Amniotic epithelial cell (primary cell): ENCODE results near the gene ITPR1.
A peak's percentile ranks its signal among the peaks of the same experiment; 100 is the strongest.

Experiments used
- DNase-seq: peaks from one replicate; pipeline ENCODE4 v3.0.0-alpha.2; 2010; ENCODE audit warnings: low read depth

Gene ITPR1

DNA sequence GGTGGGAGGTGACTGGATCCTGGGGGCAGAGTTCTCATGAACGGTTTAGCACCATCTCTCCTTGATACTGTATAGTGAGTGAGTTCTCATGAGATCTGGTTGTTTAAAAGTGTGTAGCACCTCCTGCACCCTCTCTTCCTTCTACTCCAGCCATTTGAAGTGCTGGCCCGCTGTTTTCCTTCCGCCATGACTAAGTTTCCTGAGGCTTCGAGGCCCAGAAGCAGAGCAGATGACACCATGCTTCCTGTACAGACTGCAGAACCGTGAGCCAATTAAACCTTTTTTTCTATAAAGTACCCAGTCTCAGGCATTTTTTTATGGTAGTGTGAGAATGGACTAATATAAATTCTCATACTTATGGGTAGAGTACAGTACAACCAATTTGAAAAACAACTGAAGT lies 362.5 kb downstream of the ITPR1 start:
- DNase-seq: no peak

DNA sequence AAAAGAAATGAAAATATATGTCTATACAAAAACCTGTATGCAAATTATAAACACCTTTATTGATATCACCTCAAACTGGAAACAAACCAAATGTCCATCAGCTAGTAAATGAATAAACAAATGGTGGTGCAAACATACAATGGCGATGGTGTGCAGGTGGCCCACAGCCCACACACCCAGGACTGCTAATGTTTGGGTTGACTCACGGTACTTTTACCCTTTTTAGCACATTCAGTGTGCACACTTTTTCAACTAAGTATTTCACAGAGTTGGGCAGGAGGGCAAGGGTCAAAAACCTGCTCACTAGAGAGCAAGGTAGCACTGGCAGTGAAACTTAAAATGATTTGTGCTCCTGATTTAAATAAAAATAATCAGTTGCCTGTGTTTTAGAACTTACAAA lies 363.0 kb downstream of the ITPR1 start:
- no peak for DNase-seq

DNA sequence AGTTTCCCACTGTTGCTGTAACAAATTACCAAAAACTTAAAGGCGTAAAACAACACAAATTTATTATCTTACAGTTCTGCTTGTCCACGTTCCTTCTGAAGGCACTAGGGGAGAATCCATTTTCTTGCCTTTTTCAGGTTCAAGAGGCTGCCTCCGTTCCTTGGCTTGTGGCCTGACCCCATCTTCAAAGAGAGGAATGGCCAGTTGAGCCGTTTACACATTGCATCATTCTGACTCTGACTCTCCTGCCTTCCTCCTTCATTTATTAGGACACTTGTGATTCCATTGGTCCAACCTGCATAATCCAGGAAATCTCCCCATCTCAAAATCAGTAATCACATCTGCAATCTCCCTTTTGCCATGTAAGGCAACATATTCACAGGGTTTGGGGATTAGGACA lies 363.4 kb downstream of the ITPR1 start:
- DNase-seq: no peak

DNA sequence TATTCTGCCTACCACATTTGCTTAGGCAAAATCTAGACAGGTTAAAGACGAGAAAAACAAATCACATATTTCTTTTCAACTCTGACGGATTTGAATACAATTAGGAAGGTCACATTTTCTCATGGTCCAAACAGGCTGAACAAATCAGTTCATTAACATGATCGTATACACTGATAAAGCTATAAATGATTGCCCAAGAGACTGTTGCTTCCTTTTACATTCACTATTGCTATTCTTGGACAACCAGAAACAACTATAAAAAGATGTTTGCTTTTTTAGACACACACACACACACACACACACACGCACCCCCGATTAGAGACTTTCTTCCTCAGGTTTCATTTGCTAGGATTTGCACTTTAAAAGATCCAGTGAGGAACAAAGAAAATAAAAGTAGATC lies 363.8 kb downstream of the ITPR1 start:
- no peak for DNase-seq

DNA sequence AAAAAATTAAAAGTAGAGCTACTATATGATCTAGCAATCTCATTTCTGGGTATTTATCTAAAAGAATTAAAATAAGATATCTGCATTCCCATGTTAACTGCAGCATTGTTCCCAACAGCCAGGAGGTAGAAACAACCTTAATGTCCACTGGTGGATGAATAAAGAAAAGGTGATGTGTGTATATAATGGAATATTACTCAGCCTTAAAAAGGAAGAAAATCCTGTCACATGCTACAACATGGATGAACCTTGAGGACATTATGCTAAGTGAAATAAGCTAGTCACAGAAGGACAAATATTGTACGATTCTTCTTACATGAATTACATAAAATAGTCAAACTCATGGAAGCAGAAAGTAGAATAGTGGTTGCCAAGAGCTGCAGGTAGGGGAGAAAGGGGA lies 366.6 kb downstream of the ITPR1 start:
- no peak for DNase-seq

DNA sequence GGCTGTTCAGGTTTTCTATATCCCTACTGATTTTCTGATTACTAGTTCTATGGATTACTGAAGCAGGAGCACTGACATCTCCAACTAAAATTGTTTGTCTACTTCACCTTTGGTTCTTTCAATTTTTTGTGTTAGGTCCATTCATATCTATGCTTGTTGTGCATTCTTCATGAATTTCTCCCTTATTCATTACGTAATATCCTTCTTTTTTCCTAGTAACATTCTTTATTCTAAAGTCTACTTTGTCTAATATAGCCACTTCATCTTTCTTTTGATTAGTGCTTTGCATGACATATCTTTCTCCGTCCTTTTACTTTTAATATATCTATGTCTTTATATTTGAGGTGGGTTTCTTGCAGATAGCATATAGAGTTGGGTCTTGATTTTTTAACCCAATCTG lies 369.8 kb downstream of the ITPR1 start:
- no peak for DNase-seq

DNA sequence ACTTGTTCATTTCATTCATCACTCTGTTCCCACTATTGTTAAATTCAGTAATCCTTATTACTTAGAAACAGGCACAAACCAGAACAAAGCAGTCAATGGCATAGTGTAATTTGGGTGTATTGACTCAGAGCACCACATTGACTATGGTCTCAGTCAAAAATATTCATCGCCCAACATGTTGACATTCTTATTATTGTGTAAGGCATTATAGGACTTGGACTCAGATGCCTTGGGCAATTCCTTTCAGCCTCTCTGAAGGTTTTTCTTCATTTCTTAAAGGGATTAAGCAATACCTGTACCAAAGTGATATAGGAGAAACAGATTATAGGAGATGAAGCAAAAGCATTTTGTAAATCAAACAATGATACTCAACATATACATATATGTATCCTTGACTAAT lies 371.4 kb downstream of the ITPR1 start:
- DNase-seq: peak; percentile 34

DNA sequence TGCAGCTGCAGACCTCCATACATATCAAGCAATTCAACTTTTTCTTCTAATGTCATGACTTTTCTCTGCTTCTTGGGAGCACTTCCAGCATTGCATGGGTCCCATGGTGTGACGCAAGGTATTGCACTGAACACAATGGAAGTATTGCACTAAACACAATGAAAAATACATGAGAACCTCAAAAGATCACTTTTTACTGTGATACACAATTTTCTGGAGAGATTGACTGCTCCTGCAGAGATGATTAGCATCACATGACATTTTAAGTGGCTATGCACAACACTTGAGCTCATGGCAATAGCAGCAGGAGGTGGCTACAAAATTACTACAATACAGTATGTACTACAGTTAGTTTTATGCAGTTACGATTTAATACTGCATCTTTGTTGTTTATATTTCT lies 372.6 kb downstream of the ITPR1 start:
- DNase-seq: no peak

DNA sequence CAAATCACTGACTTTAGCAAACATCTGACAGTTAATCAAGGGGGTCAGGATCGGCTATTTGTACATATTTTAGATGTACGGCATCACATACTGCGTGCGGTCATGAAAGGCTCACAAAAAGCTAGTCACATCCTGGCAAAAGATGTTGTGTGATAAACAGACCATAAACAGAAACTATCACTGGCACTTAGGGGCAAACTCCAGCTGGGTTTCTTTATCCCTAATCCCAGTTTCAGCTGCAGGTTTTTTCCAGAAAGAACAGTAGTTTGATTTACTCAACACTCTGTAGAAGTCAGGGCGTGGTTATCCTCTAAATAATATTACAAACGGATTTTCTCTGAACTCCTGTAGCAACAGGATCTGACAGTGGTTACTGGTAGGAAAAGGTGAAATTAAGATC lies 373.7 kb downstream of the ITPR1 start:
- peak; percentile 81 for DNase-seq

DNA sequence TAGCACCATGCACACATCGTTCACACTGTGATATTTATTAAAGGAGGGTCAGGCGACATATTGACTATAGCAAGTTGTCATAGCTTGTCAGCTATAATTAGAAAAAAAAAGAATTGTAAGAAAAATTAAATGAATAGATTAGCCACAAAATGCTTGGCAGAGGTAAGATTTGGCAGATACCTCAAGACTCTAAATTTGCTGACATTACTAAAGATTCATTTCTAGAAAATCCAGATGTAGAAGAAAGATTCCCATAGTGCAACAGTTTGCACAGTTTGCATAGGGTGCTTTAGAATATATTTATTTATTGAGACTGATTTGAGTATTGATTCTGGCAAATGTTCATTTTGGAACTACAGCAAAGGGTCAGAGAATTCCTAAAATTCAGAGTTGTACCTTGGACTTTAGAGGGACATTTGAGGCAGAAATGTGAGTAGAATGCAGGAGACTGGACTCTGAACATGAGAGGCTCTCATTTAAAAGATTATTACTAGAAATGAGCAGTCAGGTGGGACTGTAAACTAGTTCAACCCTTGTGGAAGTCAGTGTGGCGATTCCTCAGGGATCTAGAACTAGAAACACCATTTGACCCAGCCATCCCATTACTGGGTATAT lies 384.1 kb downstream of the ITPR1 start:
- no peak for DNase-seq

DNA sequence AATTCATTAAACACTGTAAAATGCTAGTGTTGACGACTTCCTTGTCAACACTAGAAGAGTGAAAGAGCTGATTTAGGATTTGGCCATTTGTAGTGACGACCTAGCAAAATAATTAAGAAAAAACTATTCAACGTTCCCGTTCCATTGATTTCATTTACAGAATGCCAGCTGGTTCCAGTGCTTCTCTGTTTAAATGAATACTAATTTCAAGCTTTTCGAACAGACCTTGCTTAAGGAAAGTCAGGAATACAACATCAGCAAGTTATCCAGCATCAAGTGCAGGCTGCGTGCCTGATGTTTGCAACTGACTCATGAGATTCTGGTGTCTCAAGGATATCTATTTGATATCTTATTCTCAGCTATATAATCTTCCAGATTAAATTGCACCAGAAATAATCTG lies 387.7 kb downstream of the ITPR1 start:
- no peak for DNase-seq

DNA sequence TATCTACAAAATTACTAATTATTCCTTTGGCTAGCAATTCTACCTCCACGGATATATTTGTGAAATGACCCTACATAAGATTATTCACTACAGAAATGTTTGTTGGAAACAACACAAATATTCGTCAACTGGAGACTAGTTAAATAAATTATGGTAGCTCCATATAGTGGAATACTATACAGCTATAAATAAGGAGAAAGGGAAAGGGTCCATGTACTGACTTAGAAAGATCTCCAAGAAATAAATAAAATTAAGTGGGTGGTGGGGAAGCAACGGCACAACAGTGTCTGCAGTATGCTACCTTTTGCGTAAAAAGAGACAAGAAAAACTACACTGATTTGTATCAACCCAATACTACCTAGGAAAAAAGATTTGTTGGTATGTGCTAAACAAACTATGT lies 389.4 kb downstream of the ITPR1 start:
- DNase-seq: no peak

DNA sequence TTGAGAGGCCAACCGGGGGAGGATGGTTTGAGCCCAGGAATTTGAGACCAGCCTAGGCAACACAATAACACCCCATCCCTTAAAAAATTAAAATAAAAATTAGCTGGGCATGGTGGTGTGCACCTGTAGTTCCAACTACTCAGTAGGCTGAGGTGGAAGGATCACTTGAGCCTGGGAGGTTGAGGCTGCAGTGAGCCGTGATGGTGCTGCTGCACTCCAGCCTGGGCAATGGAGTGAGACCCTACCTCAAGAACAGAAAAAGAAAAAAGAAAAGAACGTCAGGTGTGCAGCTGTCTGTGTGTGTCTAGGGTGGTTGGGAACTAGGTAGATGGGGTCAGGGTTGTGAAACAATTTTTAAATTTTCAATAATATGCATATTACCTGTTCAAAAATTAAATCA lies 389.9 kb downstream of the ITPR1 start:
- DNase-seq: no peak

DNA sequence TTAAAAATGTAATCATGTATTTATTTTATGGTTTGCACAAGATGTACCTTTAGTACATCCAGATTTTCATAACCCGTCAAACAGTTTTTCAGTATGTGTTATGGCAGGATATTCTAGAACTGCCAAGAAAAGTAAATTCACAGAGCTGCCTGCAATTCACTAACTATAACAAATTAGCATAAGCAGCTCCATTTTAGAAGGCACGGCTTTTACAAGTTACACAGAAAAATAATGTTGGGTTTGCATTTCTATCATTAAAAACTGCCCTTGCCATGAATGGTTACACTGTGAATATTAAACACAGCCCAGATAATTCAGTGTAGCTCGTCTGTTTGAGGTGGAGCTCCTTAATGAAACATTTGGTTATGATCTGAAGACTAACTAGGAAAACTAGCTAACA lies 391.7 kb downstream of the ITPR1 start:
- no peak for DNase-seq

DNA sequence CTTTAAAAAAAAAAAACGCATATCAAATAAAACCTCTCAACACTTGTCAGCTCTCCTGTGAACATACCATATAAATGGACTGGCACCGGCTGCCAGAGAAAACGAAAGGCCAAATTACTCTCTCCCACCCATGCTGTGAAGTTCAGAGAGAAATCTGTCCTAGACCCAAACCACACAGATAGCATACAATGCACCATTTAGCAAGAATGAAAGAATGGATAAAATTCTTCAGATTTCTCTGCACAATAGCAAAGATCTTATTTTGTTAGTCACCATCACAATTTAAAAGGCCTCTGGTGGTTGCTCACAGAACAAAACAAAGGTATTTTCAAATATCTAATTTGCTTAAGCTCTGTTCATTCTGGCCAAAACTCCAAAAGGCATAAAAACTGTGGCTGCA lies 392.2 kb downstream of the ITPR1 start:
- peak; percentile 57 for DNase-seq

DNA sequence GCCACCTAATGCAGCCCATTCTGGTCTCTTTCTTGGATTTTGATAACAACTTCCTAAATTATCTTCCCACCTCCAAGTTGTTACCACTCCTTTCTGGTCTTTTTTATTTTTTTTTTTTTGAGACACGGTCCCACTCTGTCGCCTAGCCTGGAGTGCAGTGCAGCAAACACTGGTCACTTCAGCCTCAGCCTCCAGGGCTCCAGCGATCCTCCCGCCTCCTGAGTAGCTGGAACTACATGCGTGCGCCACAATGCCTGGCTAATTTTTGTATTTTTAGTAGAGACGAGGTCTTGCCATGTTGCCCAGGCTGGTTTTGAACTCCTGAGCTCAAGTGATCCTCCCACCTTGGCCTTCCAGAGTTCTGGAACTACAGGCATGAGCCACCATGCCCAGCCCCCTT lies 393.3 kb downstream of the ITPR1 start:
- no peak for DNase-seq

DNA sequence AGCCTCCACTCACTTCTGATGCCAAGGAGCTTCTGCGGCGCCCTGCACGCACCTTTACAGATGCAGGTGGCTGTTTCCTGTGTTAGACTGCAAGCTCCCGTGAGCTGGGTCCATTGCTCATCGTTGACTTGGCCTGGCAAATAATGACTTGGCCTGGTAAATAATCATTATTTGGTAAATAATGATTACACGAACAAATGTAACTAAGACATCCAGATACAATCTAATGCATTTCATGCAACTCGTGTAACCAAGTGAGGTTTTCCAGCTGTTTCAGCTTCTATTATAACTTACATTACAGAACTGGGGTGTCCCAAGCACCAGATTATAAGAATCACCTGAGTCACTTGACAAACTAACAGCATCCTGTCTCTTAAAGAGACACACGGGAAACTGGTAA lies 394.0 kb downstream of the ITPR1 start:
- DNase-seq: no peak

DNA sequence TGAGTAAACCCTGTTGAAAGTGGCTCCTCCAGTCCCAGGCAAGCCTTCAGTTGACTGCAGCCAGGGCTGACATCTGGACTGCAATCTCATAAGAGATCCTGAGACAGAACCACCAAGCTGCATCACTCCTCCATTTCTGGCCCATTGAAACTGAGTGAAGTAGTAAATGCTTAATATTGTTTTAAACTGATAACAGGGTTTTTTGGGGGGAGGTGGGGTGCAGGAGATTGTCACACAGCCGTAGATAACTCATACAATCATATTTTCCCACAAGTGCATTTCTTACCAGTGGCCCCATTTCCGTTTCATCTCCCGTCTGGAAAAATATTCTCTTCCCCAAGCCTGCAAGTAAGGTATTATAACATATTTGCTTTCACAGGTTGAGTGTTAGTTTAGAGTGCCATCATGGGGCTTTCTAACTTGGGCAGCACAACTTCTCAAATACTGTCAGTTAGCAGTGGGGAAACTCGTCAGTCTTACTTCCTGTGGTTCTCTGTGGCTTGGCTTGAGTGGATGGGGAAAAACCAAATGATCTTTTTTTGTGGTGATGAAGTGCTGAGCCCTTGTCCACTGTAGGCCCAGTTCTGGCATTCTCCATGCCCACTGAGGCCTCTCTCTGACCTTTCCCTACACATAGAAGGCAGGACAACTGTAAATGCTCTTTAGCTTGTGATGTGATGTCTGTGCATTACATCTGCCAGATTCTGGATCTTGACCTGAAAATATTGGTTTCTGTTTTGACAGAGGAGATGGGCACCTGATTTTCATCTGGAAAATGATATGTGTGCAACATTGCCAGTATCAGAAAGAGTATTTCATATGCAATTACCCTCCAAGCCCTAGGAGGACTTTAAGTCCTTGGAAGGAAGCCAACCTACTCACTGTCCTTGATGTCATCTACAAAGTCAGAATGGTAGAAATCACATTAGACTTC lies 396.0 kb downstream of the ITPR1 start:
- DNase-seq: peak; percentile 41

DNA sequence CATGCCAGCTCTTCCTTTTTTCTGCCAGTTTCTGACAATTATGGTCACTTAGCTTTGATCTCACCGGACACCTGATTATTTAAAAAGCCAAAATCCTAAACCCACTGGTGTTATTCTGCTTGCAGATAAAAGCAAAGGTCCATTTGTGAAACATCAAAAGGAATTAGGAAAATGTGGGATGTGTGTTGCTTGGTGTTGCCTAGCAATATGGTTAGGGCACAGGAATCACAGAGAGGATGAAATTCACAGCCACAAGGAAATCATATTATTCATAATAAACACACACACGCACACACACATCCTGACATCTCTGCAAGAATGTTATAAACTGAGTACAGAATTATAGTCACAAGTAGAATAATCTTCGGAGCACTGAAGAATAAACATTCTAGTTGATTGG lies 396.7 kb downstream of the ITPR1 start:
- DNase-seq: peak; percentile 64

DNA sequence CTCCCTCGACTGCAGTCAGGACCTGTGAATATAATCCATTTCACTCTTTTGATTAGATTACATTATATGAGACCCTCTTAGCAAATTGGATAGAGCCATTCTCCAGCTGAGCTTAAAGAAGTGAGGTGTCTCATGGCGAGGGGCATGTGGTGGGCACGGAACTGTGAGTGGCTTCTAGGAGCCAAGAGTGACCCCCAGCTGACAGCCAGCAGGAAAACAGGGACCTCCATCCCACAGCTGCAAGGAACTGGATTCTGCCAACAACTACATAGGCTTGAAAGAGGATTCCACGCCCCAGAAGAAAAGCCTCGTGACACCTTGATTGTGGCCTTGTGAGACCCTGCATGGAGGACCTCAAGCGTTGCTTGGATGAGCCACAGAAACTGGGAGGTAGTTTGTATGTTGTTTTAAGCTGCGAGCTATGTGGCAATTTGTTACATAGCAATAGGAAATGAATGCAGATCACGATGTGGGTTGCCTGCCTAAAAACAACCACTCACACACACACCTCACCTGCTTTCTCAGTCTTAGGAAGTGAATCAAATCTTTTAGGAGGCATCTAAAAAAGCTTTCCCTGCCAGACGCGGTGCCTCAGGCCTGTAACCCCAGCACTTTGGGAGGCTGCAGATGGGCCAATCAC lies 401.9 kb downstream of the ITPR1 start:
- DNase-seq: no peak

DNA sequence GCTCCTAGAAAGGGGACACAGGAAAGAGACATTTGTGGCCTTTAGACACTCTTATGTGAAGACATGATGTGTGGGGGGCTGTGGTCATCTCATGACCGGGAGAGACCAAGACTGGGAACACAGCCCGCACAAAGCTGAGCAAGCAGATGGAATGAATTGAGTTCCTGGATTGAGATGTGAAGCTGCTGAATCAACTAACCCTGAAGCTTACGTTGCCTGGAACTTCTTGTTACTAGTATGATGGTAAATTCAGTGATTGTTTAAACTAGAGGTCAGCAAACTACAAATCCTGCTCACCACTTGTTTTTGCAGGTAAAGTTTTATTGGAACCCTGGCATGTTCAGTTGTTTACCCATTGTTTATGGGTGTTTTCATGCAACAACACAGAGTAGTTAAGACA lies 402.7 kb downstream of the ITPR1 start:
- DNase-seq: no peak
